HG02798 (cell line): Measurements from ENCODE around the gene RTN1.
"Not testable (repeated sequence)": the region's sequence is repeated elsewhere in the genome, so short reads cannot be mapped to it uniquely, and the experiment has no call there.

Experiments
- ATAC-seq: cut with Tn5 transposase; IDR thresholded peaks from one replicate; pipeline ENCODE4 v1.9.1; 2021; ENCODE audit warnings: mild to moderate bottlenecking; ENCODE audit not compliant: unreplicated experiment, poor library complexity

The RTN1 gene

DNA sequence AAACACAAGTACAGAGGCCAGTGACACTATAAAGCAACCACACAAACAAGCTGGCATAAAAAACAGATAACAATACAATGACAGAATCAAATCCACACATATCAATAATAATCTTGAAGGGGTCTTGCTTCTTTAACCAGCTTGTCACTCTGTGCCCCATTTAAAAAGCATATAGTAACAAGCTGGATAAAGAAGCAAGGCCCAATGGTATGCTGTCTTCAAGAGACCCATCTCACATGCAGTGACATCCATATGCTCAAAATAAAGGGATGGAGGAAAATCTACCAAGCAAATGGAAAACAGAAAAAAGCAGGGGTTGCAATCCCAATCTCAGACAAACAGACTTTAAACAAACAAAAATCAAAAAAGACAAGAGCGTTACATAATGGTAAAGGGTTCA is 223.7 kb downstream of the RTN1 start:
- not testable (repeated sequence) for ATAC-seq

DNA sequence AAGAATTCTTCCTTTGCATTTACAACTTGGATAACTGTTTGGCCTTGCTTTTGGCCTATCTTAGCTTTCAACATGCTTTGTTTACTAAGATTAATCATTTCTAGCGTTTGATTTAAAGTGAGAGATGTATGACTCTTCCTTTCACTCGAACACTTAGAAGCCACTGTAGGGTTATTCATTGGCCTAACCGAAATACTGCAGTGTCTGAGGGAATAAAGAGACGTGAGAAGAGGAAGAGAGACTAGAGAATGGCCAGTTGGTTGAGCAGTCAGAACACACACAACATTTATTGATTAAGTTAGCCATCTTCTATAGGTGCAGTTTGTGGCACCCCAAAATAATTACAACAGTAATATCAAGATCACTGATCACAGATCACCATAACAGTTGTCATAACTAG is 231.7 kb downstream of the RTN1 start:
- peak; percentile 40 for ATAC-seq

DNA sequence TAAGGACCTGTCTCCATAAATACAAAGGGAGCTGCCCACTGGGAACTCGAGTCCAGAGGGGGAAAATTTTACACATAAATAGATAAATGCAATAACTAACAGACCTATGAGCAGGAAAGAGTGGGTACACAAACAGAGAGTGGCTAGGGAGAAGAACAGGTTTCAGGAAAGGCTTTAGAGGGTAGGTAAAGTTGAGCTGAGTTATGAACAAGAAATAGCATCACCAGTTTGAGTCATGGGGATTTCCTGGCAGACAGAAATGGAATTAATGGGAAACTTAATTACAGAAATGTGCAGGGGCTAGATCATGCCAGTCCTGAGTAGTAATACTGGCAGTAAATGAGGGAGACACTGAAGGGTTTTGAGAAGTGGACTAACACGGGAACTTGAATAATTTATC is 236.0 kb downstream of the RTN1 start:
- ATAC-seq = no peak

DNA sequence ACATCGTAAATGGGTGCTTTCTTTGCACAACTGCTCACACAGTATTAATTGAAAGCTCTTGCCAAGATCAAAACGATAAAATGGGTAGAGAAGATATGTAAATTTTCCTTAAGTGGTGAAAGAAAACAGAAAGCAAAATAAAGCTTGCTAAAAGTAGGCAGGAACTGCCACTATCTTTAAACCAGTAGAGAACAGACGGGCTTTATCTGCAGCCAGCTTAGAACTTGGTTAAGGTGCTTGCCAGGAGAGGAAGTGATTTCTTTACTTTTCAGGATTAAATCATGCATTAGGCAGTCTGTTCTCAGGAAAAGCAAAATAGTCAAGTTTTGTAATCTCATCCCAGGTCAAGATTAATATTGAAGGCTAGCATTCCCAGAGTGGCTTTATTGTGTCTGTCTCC is 237.1 kb downstream of the RTN1 start:
- ATAC-seq = no peak

DNA sequence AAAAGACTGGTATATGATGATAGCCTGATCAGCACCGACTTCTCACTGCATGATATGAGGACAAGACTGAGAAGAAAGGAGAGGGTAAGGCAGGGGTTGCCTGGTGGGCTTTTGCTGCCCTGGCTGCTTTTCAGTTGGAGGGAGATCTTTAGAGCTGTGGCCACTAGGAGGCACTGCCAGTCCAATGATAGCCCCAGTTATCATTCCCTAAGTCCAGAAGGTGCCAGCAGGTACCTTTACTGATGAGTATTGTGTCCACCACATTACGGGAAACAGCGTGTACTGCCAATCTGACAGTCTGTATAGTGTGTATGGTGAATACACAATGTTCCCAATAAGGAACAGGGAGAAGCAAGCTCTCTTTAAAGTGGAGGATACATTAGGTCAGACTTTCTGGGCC is 238.2 kb downstream of the RTN1 start:
- ATAC-seq = peak; percentile 61

DNA sequence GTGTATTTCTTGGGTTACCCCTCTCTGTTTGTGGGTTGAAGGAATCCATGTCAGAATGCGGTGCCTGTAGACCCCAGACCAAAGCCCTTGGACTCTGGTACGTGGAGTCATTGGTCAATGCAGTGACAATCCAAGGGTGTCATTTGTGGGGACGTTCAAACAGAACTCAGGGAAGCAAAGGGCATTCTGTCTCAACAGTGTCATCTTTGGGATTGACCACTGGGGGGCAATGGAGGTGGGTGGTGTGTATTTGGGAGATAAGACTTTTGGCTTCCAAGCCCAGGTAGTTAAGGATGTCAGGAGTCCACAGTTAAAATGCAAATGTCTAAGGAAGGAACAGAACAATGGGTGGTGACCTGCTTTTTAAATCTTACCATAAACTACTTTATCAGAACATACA is 239.3 kb downstream of the RTN1 start:
- no peak for ATAC-seq

DNA sequence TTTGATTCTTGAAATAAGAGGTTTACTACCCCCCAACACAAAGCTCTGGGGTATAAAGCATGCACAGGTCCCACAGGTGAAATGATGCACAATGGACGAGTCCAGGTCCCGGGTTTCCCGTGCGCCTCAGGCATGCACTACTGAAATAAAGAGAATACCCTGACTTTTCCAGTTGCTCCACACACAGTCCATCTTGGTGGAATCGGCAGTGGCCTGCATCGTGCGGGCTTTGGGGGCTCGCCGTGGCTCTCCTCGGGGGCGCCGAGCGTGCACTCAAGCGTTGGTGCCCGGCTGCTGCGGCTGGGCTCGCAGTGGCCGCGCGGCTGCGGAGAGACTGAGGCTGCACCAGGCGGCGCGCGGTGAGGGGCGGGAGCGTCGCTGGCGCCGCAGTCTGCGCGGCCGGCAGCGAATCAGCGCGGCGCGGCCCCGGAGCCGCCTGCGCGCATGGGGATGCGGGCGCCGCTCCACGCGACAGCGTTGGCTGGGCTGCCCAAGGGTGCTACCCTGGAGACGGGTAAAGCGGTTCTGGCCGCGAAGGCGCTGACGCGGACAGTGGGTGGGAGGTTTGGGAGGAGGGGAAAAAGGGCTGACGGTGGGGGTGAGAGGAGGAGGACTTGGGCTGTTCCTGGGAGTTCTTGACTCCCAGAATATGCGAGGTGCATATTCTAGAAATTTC is 240.2 kb downstream of the RTN1 start:
- ATAC-seq = no peak

DNA sequence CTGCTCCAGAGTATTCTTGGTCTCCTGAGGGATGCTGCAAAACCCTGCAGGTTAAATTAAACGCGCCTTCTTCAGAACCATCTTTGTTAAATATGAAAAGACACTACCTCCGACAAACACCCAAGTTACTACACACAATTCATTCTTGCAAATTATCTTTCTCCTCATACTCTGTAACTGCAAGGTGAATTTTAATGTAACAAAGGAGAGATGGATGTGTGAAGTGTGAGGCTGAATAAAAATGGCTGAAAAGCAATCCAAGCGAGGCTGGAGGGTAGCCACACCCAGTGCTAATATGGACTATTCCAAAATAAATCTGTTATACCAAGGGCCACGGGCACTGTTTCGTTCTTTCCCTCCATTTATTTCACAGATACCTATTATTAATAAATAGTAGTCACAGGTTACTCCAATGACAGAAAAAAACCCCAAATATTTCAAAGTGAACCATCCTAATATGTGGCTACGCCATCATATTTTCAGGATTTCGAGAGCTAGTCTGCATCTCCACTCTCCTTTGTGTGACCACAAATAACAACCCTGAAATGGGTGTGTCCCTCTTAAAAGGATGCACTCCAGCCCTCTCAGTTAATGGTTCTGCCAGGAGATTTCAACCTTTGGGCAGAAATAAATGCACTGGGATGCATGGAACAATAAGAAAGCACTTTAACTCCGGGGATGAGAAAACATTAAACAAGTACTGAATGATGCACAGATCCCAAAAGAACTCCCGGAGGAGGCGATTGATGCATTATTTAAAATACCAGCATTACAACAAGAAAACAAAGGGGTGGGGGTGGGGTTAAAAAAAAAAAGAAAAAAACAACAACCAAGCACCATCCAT is 240.9 kb downstream of the RTN1 start:
- no peak for ATAC-seq

DNA sequence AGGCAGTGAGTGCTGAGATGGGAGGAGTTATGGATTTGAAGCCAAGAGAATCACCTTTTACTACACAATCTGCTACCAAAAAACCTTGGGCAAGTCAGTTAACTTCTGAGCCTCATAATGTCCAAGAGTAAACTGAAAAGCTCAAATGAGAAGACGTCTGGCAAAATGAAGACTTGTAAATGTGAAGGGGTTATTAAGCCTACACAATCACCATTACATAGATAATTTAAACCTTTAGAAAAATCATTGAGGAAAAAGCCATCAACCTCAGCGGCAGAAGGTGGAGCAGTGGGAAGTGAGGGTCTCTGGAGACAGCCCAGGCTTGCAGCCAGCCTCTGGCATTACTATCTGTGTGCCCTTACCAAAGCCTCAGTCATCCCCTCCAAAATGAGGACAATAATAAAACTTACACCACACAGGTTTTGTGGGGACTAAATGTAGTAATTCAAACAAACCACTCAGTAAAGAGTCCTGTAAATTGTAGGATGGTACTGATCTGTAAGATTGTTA is 243.5 kb downstream of the RTN1 start:
- no peak for ATAC-seq

DNA sequence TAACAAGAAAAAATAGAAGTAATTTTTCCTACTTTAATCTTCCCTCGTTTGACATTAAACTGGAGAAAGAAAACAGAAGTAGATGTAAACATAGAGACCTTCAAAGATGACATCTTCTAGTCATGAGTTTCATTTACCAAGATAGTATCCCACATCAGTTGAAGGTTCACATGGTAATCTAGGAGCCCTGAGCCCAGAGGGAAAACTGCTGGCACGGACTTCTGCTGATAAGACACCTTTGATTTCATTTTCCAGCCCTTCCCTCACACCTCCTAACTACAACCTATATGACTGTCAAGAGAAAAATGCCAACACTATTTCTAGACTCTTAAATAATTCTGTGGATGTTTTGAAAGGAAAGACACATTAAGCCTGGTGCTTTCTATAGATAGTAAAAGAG is 247.9 kb downstream of the RTN1 start:
- ATAC-seq = no peak

DNA sequence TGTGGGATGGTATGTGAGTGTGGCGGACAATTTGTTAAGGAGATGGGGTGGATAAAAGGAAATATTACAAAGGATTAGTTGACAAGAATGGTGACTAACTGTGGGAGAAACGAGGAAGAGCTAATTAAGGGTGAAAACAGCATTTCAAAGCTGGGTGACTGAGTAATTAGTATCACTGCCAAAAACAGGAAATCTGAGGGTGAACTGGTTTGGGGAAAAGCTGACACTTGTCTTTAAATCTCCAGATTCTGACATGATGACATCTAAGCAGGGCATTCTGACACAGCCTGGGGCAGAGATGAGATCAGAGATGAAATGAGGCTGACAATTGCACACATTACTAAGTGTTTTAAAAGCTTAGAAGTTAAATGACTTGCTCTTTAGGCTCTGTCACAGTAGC is 251.5 kb downstream of the RTN1 start:
- ATAC-seq = no peak

DNA sequence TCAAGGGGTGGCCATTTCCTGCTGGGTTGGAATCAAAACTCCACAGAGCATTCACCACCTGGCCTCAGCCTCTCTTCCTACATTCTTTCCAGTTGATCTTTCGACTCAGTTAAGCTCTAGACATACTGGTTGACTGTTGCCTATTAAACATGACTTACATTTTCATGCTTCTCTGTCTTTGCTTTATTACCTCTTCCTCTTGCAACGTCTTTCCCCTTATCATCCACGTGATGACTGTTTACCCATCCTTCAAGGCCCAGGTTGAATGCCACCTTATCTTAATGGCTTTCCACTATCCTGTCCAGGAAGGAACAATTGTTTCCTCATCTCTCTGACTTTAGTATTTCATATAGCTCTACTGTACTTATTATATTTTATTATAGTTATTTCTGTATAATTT is 269.5 kb downstream of the RTN1 start:
- ATAC-seq = no peak

DNA sequence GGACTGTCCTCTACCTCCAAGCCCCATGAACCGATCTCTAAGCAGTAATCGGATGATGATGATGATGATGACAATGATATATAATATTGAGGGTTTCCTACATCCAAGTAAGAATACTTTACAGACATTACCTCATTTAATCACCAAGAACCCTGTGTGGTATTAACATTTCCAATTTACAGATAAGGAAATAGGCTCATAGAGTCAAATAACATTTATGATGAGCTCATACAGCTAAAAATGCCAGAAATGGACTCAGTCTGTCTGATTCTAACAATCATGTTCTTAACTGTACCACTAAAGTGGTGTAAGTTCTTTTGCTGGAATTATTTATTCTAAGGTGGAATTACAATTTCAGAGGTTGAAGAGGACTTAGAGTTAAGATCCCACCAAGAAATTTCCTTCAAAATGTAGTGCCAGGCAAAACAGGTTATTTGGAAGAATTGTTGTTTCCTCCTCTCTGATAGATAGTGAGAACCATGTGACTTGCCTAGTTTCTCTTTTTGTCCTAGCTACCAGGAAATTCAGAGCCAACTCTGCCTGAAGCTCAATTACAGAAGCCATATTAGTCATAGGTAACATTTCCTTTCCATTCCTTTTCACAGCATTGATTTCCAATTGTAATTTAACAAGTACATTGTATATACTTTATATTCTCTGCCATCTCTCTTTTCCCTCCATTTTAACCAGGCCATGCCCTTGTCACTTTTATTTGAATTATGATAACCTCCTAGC is 270.2 kb downstream of the RTN1 start:
- no peak for ATAC-seq

DNA sequence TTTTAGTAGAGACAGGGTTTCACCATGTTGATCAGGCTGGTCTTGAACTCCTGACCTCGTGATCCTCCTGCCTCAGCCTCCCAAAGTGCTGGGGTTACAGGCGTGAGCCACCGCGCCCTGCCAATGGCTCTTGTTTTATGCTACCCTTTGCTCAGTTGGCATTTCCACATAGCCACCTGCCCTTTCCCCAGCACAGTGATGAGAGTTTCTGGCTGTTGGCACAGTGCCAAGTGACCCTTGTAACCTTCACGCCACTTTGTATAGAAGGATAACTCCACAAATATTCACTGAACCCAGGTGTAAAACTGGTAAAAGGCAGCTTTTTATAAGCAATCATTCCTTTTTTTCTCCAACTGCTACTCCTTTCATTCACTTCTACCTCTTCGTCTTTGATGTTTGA is 275.5 kb downstream of the RTN1 start:
- no peak for ATAC-seq

DNA sequence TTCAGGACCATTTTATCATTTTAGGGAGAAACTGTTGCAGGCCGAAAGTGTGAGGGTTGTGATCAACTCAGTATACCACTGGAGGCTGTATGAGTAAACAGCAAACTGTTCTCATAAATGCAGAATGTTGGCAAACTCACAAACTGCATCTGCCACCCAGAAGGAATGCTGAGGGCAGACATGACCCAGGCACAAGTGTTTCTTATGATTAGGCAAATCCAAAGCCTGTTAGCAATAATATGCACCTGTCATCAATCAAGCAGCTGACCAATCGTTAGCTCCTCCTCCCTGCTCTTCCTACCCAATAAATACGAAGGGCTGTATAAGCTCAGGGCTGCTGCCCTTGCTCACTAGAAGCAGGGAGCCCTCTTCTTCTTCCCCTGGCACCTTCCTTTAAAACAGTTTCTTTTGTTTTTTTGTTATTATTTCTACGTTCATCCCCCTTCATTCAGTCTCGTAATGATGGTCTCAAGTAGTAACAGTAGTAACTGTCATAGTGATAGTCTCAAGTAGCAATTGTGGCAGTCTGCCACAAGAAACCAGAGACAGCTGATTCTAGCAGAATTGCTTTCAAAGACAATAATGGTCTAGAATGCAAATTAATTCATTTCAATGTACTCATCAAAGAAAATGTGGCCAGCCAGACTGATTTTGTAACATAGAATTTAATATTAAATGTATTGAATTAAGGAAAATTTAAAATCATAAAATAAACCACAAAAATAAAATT is 278.8 kb downstream of the RTN1 start:
- no peak for ATAC-seq

DNA sequence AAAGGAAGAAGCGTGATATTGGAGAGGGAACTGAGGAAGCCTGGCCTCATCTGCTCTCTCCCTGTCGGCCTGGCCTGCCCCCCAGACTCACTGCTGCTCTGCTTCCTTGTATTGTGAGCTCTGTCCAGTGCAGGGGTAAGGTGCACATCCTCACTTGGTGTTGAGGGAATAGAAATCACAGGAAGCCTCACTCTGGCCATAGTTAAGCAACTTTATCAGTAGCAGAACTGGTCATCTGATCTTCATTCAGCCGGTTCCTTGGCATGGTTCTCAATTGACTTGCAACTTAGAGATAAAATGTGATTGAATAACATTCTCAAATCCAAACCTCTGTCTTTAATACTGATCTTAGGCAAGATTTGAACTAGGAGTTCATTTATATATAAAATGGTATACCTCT is 282.5 kb downstream of the RTN1 start:
- no peak for ATAC-seq

DNA sequence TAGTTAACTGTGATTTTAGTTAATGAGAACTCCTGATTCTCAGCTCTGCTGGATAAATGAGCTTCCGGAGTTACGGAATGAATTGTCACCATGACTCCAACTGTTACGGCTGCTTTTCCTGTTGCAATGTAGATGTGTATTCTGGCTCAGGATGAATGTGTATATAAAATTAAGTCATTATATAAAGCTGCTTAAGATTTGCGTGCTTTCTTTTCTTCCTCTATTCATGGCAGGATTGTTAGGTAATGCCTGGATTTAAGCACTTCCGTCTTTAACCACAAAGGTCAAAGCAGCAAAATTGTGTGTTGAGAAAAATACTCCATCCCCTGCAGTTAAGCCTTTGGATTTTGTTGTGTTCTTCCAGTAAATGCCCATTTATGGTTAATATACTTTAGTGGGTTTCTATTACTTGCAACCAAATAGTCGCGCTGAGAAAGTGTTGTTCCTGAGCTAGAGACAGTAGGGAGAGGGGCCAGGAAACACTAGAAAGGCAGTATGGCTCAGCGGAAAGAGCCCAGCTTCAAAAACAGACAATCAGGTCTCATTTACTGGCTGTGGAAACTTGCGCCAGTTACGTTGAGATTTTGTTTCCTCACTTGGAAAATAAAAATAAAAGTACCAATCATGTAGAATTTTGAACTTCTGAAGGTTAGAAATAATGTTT is 284.6 kb downstream of the RTN1 start:
- ATAC-seq = no peak

DNA sequence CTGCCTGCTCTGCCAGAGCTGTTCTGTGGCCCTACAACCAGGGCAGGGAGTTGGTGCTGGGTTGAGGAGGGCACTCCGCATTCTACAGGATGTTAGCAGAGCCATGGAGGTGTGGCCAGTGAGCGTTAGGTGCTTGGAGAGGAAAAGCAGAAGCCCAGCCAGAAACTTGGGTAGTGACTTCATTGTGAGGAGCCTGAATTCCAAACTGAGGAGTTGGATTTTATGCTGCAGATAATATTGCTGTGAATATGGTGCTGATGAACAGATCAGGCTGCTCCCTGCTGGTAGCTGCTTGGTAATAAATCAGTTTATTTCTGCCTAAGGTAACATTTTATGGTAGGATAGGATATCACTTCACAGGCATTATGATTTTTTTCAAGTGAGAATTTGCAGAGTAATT is 286.8 kb downstream of the RTN1 start:
- no peak for ATAC-seq

DNA sequence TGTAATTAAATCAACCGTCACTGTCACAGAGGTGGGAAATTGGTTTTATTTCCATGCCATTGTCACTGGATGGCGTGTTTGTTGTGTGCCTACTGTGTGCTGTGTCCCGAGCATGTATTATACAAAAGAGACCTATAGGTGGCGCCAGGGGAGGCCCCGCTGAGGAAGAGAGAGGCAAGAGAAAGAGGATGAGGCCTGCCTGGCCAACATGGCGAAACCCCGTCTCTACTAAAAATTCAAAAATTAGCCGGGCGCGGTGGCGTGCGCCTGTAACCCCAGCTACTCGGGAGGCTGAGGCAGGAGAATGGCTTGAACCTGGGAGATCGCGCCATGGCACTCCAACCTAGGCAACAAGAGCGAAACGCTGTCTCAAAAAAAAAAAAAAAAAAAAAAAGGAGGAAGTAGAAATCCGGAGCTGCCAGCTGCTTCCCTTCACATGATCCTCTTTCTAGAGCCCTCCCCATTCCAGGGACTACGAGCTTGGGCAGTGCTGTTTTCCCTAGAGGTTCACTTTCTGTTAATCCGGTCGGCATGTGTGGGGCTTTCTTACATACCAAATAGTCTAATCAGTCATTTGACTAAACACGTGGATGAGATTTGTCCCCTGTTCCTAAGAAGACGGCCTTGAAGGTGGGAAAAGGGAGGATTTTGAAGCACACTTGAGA is 287.6 kb downstream of the RTN1 start:
- ATAC-seq = no peak
